SK-N-SH treated with all-trans-retinoic acid at 6 μM for 48 hours (cell line): ENCODE results near the gene TAAR1.

Experiments
- ATAC-seq: fragments of 200-7000 bp; cut with Tn5 transposase; 3 replicates; pipeline ENCODE4 v1.9.1; 2020; ENCODE audit warnings: mild to moderate bottlenecking, moderate library complexity
- ARNTL ChIP-seq: fragments of 450-650 bp; formaldehyde crosslinking; IDR thresholded peaks from 2 replicates; pipeline ENCODE4 v1.5.0; 2020; ENCODE audit warnings: low read depth, mild to moderate bottlenecking, moderate library complexity, borderline replicate concordance
- BACH2 ChIP-seq: fragments of 250-450 bp; sonication (Bioruptor Pico); IDR thresholded peaks from 2 replicates; pipeline ENCODE4 v1.9.0; 2021; ENCODE audit warnings: mild to moderate bottlenecking, borderline replicate concordance
- ESRRG ChIP-seq: fragments of 250-450 bp; sonication (Bioruptor Pico); IDR thresholded peaks from 2 replicates; pipeline ENCODE4 v1.6.1; 2021; ENCODE audit warnings: mild to moderate bottlenecking
- GLIS3 ChIP-seq: fragments of 250-450 bp; sonication (Bioruptor Pico); IDR thresholded peaks from 2 replicates; pipeline ENCODE4 v1.5.0; 2020; ENCODE audit warnings: mild to moderate bottlenecking, moderate library complexity
- ISL1 ChIP-seq: fragments of 250-450 bp; sonication (Bioruptor Pico); IDR thresholded peaks from 2 replicates; pipeline ENCODE4 v2.1.2; 2022; ENCODE audit warnings: mild to moderate bottlenecking, moderate library complexity
- PPARA ChIP-seq: fragments of 250-450 bp; sonication (Bioruptor Pico); IDR thresholded peaks from 2 replicates; pipeline ENCODE4 v1.5.0; 2020; ENCODE audit warnings: mild to moderate bottlenecking, borderline replicate concordance
- RARB ChIP-seq: fragments of 250-450 bp; sonication (Bioruptor Pico); IDR thresholded peaks from 2 replicates; pipeline ENCODE4 v1.8.0; 2021; ENCODE audit warnings: mild to moderate bottlenecking, moderate library complexity
- SNAI2 ChIP-seq: fragments of 250-450 bp; sonication (Bioruptor Pico); IDR thresholded peaks from 2 replicates; pipeline ENCODE4 v1.5.0; 2020; ENCODE audit warnings: mild to moderate bottlenecking, moderate library complexity
- TCF4 ChIP-seq: fragments of 250-450 bp; sonication (Bioruptor Pico); IDR thresholded peaks from 2 replicates; pipeline ENCODE4 v1.8.0; 2021; ENCODE audit warnings: mild to moderate bottlenecking, moderate library complexity, borderline replicate concordance
- TOX ChIP-seq: fragments of 250-450 bp; sonication (Bioruptor Pico); IDR thresholded peaks from 2 replicates; pipeline ENCODE4 v1.8.0; 2021; ENCODE audit warnings: mild to moderate bottlenecking, moderate library complexity, borderline replicate concordance
- ZC3H10 ChIP-seq: fragments of 250-450 bp; sonication (Bioruptor Pico); IDR thresholded peaks from 2 replicates; pipeline ENCODE4 v1.5.1; 2021; ENCODE audit warnings: mild to moderate bottlenecking, moderate library complexity
- ZFP3 ChIP-seq: fragments of 250-450 bp; sonication (Bioruptor Pico); IDR thresholded peaks from 2 replicates; pipeline ENCODE4 v1.5.0; 2020; ENCODE audit warnings: mild to moderate bottlenecking, moderate library complexity
- ZFP30 ChIP-seq: fragments of 450-650 bp; formaldehyde crosslinking; IDR thresholded peaks from 2 replicates; pipeline ENCODE4 v1.5.0; 2022; ENCODE audit warnings: mild to moderate bottlenecking, moderate library complexity
- ZNF70 ChIP-seq: fragments of 450-650 bp; formaldehyde crosslinking; IDR thresholded peaks from 2 replicates; pipeline ENCODE4 v1.5.0; 2020; ENCODE audit warnings: mild to moderate bottlenecking, moderate library complexity
- ZNF8 ChIP-seq: fragments of 450-650 bp; formaldehyde crosslinking; IDR thresholded peaks from 2 replicates; pipeline ENCODE4 v1.5.0; 2020; ENCODE audit warnings: mild to moderate bottlenecking, moderate library complexity
- TF ChIP-seq, protein P1 (sequence below): fragments of 250-450 bp; sonication (Bioruptor Pico); IDR thresholded peaks from 2 replicates; pipeline ENCODE4 v1.8.0; 2020; ENCODE audit warnings: mild to moderate bottlenecking, moderate library complexity, borderline replicate concordance
- TF ChIP-seq, protein P2 (sequence below): fragments of 250-450 bp; sonication (Bioruptor Pico); IDR thresholded peaks from 2 replicates; pipeline ENCODE4 v1.8.0; 2021; ENCODE audit warnings: low read depth, mild to moderate bottlenecking, moderate library complexity, borderline replicate concordance
- TF ChIP-seq, protein P3 (sequence below): fragments of 250-450 bp; sonication (Bioruptor Pico); IDR thresholded peaks from 2 replicates; pipeline ENCODE4 v1.5.1; 2020; ENCODE audit warnings: low read depth, mild to moderate bottlenecking, moderate library complexity
- TF ChIP-seq, protein P4 (sequence below): fragments of 250-450 bp; sonication (Bioruptor Pico); IDR thresholded peaks from 2 replicates; pipeline ENCODE4 v1.5.0; 2020; ENCODE audit warnings: mild to moderate bottlenecking, moderate library complexity
- TF ChIP-seq, protein P5 (sequence below): fragments of 250-450 bp; sonication (Bioruptor Pico); IDR thresholded peaks from 2 replicates; pipeline ENCODE4 v1.5.1; 2021; ENCODE audit warnings: mild to moderate bottlenecking, moderate library complexity

Gene TAAR1

DNA sequence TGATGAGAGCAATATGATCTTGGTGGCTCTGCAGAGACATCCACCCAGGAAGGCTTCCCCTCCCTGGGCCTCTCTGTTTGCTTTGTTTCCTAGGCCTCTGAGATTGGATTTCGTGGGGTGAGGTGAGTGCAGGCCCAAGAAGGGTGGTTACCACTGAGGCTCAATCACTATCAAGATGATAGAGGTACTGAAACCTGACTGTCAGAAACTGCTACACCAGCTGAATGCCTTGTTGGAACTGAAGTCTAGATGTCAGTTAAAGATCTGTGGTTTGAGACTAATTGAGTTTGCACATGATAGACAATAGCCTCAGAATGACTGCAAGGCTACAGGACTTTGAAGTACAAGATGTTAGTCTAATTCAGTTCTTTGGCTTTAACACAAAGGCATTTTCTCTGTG, 39.6 kb upstream of the TAAR1 start:
- TF ChIP-seq ZFP30 (no peak), BACH2 (CRISPR knock-in tag) (no peak), ZC3H10 (CRISPR knock-in tag) (no peak), TOX (CRISPR knock-in tag) (no peak), ARNTL (CRISPR knock-in tag) (no peak), SNAI2 (CRISPR knock-in tag) (no peak), RARB (CRISPR knock-in tag) (no peak), ZNF70 (no peak), GLIS3 (no peak), ZFP3 (CRISPR knock-in tag) (no peak), ZNF8 (CRISPR knock-in tag) (no peak)
- no peak for ATAC-seq

DNA sequence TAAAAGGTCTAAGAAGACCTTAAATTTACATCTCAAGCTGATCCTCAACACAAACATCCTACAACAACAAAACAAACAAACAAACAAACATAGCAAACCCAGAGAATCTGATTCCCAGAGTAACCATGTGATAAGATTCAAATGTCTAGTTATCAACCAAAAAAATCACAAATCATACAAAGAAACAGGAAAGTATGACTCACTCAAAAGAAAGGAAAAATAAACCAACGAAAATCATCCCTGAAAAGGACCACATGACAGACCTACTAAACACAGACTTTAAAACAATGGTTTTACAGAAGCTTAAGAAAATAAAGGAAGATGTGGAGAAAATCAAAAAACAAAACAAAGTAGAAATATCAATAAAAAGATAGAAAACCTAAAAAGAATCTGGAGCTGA, 36.8 kb upstream of the TAAR1 start:
- TF ChIP-seq, protein P1, sequence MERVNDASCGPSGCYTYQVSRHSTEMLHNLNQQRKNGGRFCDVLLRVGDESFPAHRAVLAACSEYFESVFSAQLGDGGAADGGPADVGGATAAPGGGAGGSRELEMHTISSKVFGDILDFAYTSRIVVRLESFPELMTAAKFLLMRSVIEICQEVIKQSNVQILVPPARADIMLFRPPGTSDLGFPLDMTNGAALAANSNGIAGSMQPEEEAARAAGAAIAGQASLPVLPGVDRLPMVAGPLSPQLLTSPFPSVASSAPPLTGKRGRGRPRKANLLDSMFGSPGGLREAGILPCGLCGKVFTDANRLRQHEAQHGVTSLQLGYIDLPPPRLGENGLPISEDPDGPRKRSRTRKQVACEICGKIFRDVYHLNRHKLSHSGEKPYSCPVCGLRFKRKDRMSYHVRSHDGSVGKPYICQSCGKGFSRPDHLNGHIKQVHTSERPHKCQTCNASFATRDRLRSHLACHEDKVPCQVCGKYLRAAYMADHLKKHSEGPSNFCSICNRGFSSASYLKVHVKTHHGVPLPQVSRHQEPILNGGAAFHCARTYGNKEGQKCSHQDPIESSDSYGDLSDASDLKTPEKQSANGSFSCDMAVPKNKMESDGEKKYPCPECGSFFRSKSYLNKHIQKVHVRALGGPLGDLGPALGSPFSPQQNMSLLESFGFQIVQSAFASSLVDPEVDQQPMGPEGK, result no peak
- TF ChIP-seq, protein P2, sequence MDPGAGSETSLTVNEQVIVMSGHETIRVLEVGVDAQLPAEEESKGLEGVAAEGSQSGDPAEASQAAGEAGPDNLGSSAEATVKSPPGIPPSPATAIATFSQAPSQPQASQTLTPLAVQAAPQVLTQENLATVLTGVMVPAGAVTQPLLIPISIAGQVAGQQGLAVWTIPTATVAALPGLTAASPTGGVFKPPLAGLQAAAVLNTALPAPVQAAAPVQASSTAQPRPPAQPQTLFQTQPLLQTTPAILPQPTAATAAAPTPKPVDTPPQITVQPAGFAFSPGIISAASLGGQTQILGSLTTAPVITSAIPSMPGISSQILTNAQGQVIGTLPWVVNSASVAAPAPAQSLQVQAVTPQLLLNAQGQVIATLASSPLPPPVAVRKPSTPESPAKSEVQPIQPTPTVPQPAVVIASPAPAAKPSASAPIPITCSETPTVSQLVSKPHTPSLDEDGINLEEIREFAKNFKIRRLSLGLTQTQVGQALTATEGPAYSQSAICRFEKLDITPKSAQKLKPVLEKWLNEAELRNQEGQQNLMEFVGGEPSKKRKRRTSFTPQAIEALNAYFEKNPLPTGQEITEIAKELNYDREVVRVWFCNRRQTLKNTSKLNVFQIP (CRISPR knock-in tag), result no peak
- ATAC-seq, result no peak

DNA sequence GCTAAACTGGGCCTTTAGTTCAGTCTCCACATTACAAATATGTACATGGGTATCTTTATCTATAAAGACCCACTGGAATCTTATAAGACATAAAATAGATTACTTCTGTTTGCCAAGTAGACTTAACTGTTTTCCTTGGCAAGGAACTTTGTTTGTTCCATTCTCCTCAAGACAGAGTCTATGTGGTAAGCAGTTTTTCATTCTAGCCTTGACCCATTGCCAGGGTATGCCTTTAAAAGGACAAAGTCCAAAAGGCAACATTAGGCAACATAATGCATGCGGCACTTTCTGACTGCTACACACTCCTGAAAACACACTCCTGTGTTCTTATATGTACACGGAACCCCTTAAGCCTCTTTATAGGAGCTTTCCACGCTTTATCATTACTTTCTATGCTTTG, 34.5 kb upstream of the TAAR1 start:
- no peak for TF ChIP-seq ARNTL (CRISPR knock-in tag)
- TF ChIP-seq RARB (CRISPR knock-in tag), result no peak
- no peak for TF ChIP-seq SNAI2 (CRISPR knock-in tag)
- no peak for TF ChIP-seq GLIS3
- TF ChIP-seq, protein P2 (CRISPR knock-in tag), result no peak
- no peak for TF ChIP-seq ZNF8 (CRISPR knock-in tag)
- TF ChIP-seq ESRRG, result no peak
- TF ChIP-seq ZC3H10 (CRISPR knock-in tag), result no peak
- TF ChIP-seq, protein P3, sequence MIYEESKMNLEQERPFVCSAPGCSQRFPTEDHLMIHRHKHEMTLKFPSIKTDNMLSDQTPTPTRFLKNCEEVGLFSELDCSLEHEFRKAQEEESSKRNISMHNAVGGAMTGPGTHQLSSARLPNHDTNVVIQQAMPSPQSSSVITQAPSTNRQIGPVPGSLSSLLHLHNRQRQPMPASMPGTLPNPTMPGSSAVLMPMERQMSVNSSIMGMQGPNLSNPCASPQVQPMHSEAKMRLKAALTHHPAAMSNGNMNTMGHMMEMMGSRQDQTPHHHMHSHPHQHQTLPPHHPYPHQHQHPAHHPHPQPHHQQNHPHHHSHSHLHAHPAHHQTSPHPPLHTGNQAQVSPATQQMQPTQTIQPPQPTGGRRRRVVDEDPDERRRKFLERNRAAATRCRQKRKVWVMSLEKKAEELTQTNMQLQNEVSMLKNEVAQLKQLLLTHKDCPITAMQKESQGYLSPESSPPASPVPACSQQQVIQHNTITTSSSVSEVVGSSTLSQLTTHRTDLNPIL (CRISPR knock-in tag), result no peak
- TF ChIP-seq PPARA (CRISPR knock-in tag), result no peak
- no peak for TF ChIP-seq ZNF70
- no peak for TF ChIP-seq ISL1 (CRISPR knock-in tag)
- TF ChIP-seq, protein P1, result no peak
- TF ChIP-seq ZFP3 (CRISPR knock-in tag), result no peak
- TF ChIP-seq TOX (CRISPR knock-in tag), result no peak
- ATAC-seq, result no peak

DNA sequence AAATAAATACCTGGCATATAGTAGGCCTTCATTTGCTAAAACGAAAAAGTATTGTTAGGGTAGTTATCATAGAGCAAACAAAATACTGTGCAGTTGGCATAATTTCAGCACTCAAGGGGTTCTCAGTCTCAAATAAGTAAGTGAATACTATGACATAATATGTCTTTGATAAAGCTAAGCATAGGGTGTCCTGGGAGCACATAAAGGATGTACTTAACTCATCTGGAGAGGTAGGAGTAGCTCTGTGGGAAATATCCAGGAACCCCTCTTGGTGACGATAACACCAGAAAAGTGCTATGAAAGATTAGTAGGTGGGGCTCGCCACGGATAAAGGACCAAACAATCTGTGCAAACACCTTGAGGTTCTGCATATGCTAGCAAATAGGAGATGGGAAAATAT, 31.7 kb upstream of the TAAR1 start:
- no peak for ATAC-seq
- TF ChIP-seq TOX (CRISPR knock-in tag), result no peak
- no peak for TF ChIP-seq ARNTL (CRISPR knock-in tag)
- TF ChIP-seq ISL1 (CRISPR knock-in tag), result no peak
- TF ChIP-seq, protein P4, sequence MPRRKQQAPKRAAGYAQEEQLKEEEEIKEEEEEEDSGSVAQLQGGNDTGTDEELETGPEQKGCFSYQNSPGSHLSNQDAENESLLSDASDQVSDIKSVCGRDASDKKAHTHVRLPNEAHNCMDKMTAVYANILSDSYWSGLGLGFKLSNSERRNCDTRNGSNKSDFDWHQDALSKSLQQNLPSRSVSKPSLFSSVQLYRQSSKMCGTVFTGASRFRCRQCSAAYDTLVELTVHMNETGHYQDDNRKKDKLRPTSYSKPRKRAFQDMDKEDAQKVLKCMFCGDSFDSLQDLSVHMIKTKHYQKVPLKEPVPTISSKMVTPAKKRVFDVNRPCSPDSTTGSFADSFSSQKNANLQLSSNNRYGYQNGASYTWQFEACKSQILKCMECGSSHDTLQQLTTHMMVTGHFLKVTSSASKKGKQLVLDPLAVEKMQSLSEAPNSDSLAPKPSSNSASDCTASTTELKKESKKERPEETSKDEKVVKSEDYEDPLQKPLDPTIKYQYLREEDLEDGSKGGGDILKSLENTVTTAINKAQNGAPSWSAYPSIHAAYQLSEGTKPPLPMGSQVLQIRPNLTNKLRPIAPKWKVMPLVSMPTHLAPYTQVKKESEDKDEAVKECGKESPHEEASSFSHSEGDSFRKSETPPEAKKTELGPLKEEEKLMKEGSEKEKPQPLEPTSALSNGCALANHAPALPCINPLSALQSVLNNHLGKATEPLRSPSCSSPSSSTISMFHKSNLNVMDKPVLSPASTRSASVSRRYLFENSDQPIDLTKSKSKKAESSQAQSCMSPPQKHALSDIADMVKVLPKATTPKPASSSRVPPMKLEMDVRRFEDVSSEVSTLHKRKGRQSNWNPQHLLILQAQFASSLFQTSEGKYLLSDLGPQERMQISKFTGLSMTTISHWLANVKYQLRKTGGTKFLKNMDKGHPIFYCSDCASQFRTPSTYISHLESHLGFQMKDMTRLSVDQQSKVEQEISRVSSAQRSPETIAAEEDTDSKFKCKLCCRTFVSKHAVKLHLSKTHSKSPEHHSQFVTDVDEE (CRISPR knock-in tag), result no peak
- TF ChIP-seq, protein P5, sequence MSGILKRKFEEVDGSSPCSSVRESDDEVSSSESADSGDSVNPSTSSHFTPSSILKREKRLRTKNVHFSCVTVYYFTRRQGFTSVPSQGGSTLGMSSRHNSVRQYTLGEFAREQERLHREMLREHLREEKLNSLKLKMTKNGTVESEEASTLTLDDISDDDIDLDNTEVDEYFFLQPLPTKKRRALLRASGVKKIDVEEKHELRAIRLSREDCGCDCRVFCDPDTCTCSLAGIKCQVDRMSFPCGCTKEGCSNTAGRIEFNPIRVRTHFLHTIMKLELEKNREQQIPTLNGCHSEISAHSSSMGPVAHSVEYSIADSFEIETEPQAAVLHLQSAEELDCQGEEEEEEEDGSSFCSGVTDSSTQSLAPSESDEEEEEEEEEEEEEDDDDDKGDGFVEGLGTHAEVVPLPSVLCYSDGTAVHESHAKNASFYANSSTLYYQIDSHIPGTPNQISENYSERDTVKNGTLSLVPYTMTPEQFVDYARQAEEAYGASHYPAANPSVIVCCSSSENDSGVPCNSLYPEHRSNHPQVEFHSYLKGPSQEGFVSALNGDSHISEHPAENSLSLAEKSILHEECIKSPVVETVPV, result no peak
- no peak for TF ChIP-seq TCF4 (CRISPR knock-in tag)
- TF ChIP-seq, protein P3 (CRISPR knock-in tag), result no peak
- TF ChIP-seq, all 23 proteins: peak for 0
